HG02884 (cell line): ENCODE results near the gene PLXDC2.
"Not testable (repeated sequence)": the region's sequence is repeated elsewhere in the genome, so short reads cannot be mapped to it uniquely, and the experiment has no call there.

Source experiments
- ATAC-seq: cut with Tn5 transposase; IDR thresholded peaks from one replicate; pipeline ENCODE4 v1.9.1; 2021; ENCODE audit warnings: mild to moderate bottlenecking, moderate library complexity; ENCODE audit not compliant: unreplicated experiment

Gene PLXDC2

GRCh38 chr10:19967981-19968380 lies 151.7 kb downstream of the PLXDC2 start:
- ATAC-seq, result no peak

GRCh38 chr10:19968745-19969144 lies 152.5 kb downstream of the PLXDC2 start:
- ATAC-seq, result no peak

GRCh38 chr10:19970256-19970655 lies 154.0 kb downstream of the PLXDC2 start:
- ATAC-seq, result no peak

- no peak for ATAC-seq
Measured at GRCh38 chr10:19970717-19971116, 154.5 kb downstream of the PLXDC2 start.

GRCh38 chr10:19971343-19972052 lies 155.3 kb downstream of the PLXDC2 start:
- ATAC-seq, result no peak

GRCh38 chr10:19974138-19974537 lies 157.9 kb downstream of the PLXDC2 start:
- no peak for ATAC-seq

- no peak for ATAC-seq
Measured at GRCh38 chr10:19974554-19974953, 158.3 kb downstream of the PLXDC2 start.

GRCh38 chr10:19977097-19977521 lies 160.9 kb downstream of the PLXDC2 start:
- ATAC-seq, result no peak

GRCh38 chr10:19979628-19980027 lies 163.4 kb downstream of the PLXDC2 start:
- ATAC-seq, result no peak

GRCh38 chr10:19983880-19984565 lies 167.8 kb downstream of the PLXDC2 start:
- ATAC-seq, result no peak

- ATAC-seq, result no peak
Measured at GRCh38 chr10:19985745-19986144, 169.5 kb downstream of the PLXDC2 start.

- no peak for ATAC-seq
Measured at GRCh38 chr10:19986591-19986990, 170.4 kb downstream of the PLXDC2 start.

GRCh38 chr10:19987931-19988330 lies 171.7 kb downstream of the PLXDC2 start:
- ATAC-seq, result no peak

GRCh38 chr10:19993714-19994315 lies 177.6 kb downstream of the PLXDC2 start:
- ATAC-seq, result no peak

GRCh38 chr10:19998482-19998881 lies 182.2 kb downstream of the PLXDC2 start:
- ATAC-seq, result no peak

GRCh38 chr10:19999431-19999830 lies 183.2 kb downstream of the PLXDC2 start:
- ATAC-seq, result no peak

GRCh38 chr10:20002026-20002425 lies 185.8 kb downstream of the PLXDC2 start:
- ATAC-seq, result not testable (repeated sequence)

- no peak for ATAC-seq
Measured at GRCh38 chr10:20002657-20003056, 186.4 kb downstream of the PLXDC2 start.

GRCh38 chr10:20004087-20004523 lies 187.9 kb downstream of the PLXDC2 start:
- ATAC-seq, result peak; percentile 41

GRCh38 chr10:20005638-20006037 lies 189.4 kb downstream of the PLXDC2 start:
- no peak for ATAC-seq

GRCh38 chr10:20006169-20006870 lies 190.1 kb downstream of the PLXDC2 start:
- ATAC-seq, result no peak
